Suprapubic skin (tissue), 3 donors: ENCODE data around the gene MGAT3.

Experiments
- CTCF ChIP-seq, 2 donors: fragments of 200-600 bp in 1 of 2; fragments of 450-650 bp in 1 of 2; sonication (generic) in 1 of 2; IDR thresholded peaks; one replicate each; pipeline ENCODE4 v1.5.1; 2016 to 2019; ENCODE audit warnings: antibody characterized with exemption in 2 of 2, mild to moderate bottlenecking in 1 of 2, moderate library complexity in 1 of 2
- POLR2A ChIP-seq, 2 donors: fragments of 450-650 bp; IDR thresholded peaks; one replicate each; pipeline ENCODE4 v1.6.1; 2017; ENCODE audit warnings: antibody characterized with exemption in 2 of 2, mild to moderate bottlenecking in 2 of 2, moderate library complexity in 2 of 2

GRCh38 chr22:39469326-39469680, 12.5 kb downstream of the MGAT3 start:
- TF ChIP-seq CTCF (IDR thresholded peaks at IDR 0.05) (no peak), POLR2A (IDR thresholded peaks at IDR 0.05) (no peak)
